Measurements from ENCODE around the gene PPT1. TPM values are rescaled to one million over a fixed set of nuclear protein-coding genes. Genes with fewer than 3 reads are reported as not detected.

PPT1 gene
- total RNA-seq, 1 donor from 2014 or later: 29.5 TPM

- Histone ChIP-seq H3K27me3 (ENCODE audit: control insufficient read depth, insufficient read depth, low read length) (no peaks in the 10 kb centered on the region), H3K36me3 (ENCODE audit: control insufficient read depth, insufficient read depth, low read length) (no peaks in the 10 kb centered on the region), H3K4me3 (ENCODE audit: low read depth, low read length) (no peak overlapping the region)
- FAIRE-seq (no peak), DNase-seq (ENCODE audit: low read depth) (no peak)
- TF ChIP-seq, protein P1, sequence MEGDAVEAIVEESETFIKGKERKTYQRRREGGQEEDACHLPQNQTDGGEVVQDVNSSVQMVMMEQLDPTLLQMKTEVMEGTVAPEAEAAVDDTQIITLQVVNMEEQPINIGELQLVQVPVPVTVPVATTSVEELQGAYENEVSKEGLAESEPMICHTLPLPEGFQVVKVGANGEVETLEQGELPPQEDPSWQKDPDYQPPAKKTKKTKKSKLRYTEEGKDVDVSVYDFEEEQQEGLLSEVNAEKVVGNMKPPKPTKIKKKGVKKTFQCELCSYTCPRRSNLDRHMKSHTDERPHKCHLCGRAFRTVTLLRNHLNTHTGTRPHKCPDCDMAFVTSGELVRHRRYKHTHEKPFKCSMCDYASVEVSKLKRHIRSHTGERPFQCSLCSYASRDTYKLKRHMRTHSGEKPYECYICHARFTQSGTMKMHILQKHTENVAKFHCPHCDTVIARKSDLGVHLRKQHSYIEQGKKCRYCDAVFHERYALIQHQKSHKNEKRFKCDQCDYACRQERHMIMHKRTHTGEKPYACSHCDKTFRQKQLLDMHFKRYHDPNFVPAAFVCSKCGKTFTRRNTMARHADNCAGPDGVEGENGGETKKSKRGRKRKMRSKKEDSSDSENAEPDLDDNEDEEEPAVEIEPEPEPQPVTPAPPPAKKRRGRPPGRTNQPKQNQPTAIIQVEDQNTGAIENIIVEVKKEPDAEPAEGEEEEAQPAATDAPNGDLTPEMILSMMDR (IDR thresholded peaks at IDR 0.05; ENCODE audit: insufficient read depth, low read length, severe bottlenecking): no peak
Measured at GRCh38 chr1:40133312-40133665, 36.2 kb upstream of the PPT1 start.

DNA sequence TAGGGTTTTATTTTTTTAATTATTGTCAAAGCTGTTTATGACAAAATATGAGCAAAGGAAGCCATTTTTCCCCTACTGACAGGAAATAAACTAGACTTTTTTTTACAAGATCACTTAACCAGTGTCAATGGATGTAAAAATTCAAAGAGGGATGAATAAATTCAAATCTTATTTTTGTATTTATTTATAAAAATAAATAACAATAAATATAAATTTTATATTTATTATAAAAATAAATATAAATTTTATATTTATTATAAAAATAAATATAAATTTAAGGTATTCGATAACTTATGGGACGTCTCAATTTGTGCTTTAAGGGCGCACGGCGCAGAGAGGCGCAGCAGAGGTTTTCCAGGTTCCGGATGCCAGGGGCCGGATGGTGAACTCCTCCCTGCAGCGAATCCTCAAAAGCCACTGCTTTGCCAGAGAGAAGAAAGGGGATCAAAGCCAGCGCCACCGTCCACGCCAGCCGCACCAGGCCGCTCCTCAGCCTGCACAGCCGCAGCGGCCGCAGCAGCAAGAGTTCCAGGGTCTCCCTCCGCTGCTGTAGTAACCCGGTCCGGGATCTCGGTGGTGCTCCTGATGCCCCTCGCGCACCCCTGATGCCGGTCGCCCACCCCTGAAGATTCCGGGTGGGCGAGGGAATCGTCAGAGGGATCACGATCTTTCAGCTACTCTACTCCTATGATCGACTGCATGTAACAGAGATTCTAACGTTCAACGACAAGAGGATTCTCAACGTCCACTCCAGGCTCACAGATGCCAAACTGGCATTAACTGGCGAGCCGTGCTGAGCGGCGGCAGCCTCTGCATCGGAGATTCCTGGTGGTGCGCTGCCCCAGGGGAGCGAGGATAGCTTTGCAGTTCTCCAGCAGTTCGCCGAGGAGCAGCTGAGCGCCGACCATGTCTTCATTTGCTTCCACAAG, 35.6 kb upstream of the PPT1 start:
- Histone ChIP-seq H3K4me3 (ENCODE audit: low read depth, low read length) (no peak overlapping the region), H3K27me3 (ENCODE audit: control insufficient read depth, insufficient read depth, low read length) (no peaks in the 10 kb centered on the region), H3K36me3 (ENCODE audit: control insufficient read depth, insufficient read depth, low read length) (no peaks in the 10 kb centered on the region)
- DNase-seq (ENCODE audit: low read depth) (no peak), FAIRE-seq (no peak)
- TF ChIP-seq, protein P1 (IDR thresholded peaks at IDR 0.05; ENCODE audit: insufficient read depth, low read length, severe bottlenecking): no peak

DNA sequence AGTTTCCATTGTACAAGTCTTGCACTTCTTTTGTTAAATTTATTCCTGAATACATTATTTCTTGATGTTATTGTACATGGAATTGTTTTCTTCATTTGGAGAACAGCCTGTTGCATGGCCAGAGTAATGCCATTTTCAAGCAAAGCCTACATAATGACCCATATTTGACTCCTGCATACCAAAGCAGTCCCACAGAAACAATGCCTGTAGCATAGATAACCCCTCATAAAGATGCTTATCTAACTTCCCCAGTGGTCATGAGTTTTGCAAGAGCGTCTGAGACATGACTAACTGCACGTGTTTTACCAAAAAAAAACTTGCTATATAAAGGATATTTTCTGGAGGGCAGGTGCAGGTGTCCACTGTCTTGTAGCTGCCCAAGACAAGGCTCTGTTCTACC, 33.8 kb upstream of the PPT1 start:
- H3K27me3 ChIP-seq (ENCODE audit: control insufficient read depth, insufficient read depth, low read length): no peaks in the 10 kb centered on the region
- TF ChIP-seq, protein P1 (IDR thresholded peaks at IDR 0.05; ENCODE audit: insufficient read depth, low read length, severe bottlenecking): no peak
- H3K4me3 ChIP-seq (ENCODE audit: low read depth, low read length): no peak overlapping the region
- FAIRE-seq (no peak), DNase-seq (ENCODE audit: low read depth) (no peak)
- no peaks in the 10 kb centered on the region for H3K36me3 ChIP-seq (ENCODE audit: control insufficient read depth, insufficient read depth, low read length)

DNA sequence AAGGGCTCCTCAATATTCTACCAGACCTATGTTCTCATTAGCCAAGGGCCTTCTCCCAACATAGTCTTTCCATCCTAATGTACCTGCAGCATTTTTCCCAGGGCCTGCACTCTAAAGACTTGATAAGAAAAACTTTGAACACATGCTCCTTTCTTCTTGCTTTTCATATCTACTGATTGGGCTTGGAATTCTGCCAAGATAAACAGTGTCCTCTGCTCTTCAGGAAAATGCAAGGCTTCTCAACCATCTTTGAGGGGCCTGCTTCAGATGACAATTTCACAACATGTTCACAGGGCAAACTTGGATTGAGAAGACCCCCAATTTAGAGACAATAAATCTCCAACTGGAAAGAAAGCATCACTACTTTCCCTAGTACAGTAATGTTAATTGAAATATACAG, 25.8 kb upstream of the PPT1 start:
- TF ChIP-seq, protein P1 (IDR thresholded peaks at IDR 0.05; ENCODE audit: insufficient read depth, low read length, severe bottlenecking): no peak
- DNase-seq (ENCODE audit: low read depth) (no peak), FAIRE-seq (no peak)
- H3K4me3 ChIP-seq (ENCODE audit: low read depth, low read length): no peak overlapping the region
- peaks cover 2% of the 10 kb centered on the region for H3K27me3 ChIP-seq (ENCODE audit: control insufficient read depth, insufficient read depth, low read length)
- no peaks in the 10 kb centered on the region for H3K36me3 ChIP-seq (ENCODE audit: control insufficient read depth, insufficient read depth, low read length)

DNA sequence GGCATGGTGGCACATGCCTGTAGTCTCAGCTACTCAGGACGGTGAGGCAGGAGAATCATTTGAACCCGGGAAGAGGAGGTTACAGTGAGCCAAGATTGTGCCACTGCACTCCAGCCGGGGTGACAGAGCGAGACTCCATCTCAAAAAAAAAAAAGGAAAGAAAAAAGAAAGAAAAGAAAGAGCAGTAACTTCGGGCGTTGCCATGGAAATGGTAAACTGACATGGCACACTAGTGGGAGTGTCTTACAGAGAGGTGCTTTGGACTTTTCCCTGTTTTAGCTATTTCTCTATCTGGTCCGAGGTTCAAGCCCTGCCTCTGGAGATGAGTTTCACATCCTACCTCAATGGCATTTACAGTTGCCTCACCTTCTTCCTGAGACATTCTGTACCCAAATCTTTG, 23.1 kb upstream of the PPT1 start:
- no peak for DNase-seq (ENCODE audit: low read depth)
- TF ChIP-seq, protein P1 (IDR thresholded peaks at IDR 0.05; ENCODE audit: insufficient read depth, low read length, severe bottlenecking): no peak
- no peak for FAIRE-seq

More for the DNA sequence above, 23.1 kb upstream of the PPT1 start:
- H3K27me3 ChIP-seq (ENCODE audit: control insufficient read depth, insufficient read depth, low read length): peaks cover 2% of the 10 kb centered on the region
- no peak overlapping the region for H3K4me3 ChIP-seq (ENCODE audit: low read depth, low read length)
- H3K36me3 ChIP-seq (ENCODE audit: control insufficient read depth, insufficient read depth, low read length): no peaks in the 10 kb centered on the region
